HG03095 (cell line): ENCODE measurements around the gene DIP2C.
"Not testable (repeated sequence)": the region's sequence is repeated elsewhere in the genome, so short reads cannot be mapped to it uniquely, and the experiment has no call there.

Source experiments
- ATAC-seq: cut with Tn5 transposase; IDR thresholded peaks from one replicate; pipeline ENCODE4 v1.9.1; 2021; ENCODE audit warnings: moderate library complexity; ENCODE audit not compliant: unreplicated experiment

DIP2C gene

DNA sequence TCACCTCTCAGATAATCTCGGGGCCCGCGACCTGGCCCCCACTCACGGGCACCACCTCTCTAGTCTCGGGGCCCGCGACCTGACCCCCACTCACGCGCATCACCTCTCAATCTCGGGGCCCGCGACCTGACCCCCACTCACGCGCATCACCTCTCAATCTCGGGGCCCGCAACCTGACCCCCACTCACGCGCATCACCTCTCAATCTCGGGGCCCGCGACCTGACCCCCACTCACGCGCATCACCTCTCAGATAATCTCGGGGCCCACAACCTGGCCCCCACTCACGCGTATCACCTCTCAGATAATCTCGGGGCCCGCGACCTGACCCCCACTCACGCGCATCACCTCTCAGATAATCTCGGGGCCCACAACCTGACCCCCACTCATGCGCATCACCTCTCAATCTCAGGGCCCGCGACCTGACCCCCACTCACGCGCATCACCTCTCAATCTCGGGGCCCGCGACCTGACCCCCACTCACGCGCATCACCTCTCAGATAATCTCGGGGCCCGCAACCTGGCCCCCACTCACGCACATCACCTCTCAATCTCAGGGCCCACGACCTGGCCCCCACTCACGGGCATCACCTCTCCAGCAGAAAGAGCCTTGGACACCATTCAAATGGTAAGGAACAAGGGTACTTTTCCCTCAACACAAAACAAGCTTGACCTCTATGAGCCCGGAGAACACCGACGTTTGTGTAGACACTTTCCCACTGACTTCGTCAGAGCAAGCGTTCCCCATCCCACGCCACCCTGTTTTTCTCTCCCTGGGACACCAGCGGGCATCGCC is 104.8 kb downstream of the DIP2C start:
- not testable (repeated sequence) for ATAC-seq

DNA sequence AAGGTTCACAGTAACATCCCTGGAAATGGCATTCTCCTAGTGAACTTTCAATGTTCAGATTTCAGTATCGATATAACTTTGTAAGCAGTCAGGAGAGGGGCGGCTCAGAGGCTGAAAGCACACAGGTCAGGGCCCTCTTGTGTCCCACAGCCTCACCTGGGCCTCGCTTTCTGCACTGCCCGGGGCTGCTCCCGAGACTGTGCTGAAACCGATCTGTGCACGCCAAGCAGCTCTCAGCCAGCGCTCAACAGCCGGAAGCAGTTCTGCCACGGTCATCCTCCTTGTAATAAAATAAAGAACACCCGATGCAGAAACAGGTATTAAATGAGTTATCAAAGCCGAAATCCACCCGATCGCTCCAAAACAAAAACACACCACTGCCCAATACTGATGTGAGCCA is 106.0 kb downstream of the DIP2C start:
- no peak for ATAC-seq

GRCh38 chr10:581776-582330 is 107.6 kb downstream of the DIP2C start:
- ATAC-seq, result no peak

DNA sequence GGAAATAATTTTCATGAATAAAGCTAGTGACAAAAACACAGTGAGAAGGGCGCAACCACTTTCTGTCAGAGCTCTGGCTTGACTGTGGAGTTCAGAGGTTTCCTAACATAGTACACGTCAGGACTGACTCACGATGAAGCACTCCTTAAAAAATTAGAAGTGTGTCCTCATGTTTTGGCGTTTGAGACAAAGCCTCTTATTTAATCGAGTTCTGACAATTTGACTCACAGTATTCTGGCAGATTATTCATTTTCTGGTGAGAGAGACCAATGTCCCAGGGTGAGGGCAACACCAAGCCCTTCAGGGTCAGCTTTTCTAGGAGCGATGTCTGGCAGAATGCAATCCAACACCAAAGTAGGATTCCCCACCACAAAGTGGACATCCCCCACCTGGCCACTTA is 108.7 kb downstream of the DIP2C start:
- ATAC-seq, result no peak

- ATAC-seq, result no peak
Measured at GRCh38 chr10:576130-576465, 113.4 kb downstream of the DIP2C start.

DNA sequence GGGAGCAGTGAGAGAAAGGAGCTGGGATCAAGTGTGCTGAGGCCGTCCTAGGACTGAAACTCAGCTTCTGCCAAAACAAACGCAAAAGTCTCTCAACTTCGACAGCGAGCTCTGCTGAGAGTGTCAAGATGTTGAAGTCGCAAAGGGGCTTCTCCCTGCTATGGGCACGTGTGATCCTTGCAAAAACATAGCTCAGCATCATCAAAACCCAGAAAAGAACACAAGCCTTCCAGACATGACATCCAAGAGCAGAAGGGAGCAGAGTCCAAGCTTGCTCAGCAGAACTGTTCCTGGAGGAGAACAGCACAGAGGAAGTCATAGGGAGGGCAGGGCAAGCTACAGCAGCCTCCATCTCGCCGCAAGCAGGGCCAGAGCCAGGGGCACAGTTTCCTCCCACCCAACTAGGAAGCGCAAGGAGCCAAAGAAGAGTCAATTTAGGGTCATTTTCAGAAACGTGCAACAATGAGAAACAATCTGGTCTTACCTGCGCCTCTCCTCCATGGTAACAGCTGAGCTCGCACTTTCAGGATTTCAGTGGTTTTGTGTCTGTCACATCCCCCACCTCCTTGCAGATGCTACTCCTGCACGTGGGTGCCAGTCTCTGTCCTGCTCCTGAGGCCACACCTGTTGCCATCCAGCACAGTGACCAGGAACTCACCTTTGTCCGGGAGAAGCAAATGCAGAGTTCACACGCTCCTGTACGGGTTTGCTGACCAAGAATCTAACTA is 113.9 kb downstream of the DIP2C start:
- no peak for ATAC-seq

DNA sequence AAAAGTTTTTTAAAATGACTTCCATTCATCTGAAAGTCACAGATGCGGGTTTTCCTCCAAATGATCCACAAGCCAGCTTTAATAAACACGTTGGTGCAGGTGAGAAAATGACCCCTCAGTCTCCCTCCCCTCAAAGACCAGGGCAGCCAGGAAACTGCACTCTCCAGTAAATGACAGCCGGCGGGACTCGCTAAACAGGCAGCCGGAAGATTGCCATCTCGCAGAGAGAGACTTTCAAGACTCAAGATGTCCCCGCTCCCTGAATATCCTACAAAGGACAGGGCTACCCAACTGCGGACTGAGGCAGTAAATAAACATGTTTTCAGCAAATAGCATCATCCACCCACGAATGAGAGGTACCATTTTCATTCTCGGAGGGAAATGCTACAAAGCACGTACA is 116.8 kb downstream of the DIP2C start:
- ATAC-seq, result no peak

- ATAC-seq, result no peak
Measured at GRCh38 chr10:571688-572451, 117.6 kb downstream of the DIP2C start.

DNA sequence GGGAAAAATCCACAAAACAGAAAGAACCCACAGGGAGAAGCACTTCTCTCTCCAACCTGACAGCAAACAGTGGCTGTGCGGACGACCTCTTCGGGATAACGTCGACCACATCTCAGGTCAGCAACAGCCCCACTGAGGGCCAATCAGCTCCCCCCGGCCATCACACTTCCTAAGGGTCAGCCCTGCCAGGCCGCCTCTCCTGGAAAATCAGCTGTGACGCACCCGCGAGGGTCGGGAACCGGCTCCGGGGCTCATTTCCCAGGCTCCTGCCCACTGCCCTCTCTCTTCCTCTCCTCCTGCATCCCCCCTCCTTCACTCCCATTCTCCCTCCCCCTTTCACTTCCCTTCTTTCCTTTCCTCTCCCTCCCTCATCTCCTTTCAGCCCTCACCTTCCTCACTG is 118.3 kb downstream of the DIP2C start:
- no peak for ATAC-seq

DNA sequence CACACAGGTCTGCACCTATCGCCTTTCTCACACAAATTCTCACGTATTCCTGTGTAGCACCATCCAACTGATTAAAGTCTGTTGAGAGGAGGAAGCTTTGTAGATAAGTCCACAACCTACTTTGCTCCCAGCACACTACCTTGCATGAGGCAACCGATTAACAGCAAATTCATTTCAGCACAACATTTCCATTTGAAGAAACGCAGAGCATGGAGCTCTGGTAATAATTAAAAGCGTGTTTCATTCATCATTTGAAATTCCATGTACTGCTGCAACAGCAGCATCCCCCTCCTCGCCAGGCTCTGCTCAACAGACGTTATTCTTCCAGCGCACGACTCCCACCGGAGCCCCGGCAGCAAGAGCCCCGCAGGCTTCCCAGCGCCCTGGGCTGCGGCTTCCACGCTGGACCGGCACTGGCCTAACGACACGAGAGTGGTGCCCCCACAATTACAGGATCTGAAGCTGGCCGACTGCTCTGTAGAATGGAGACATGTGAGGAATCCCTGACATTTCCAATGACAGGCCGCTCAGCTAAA is 118.8 kb downstream of the DIP2C start:
- no peak for ATAC-seq

GRCh38 chr10:569961-570627 is 119.4 kb downstream of the DIP2C start:
- no peak for ATAC-seq

GRCh38 chr10:568848-569247 is 120.6 kb downstream of the DIP2C start:
- no peak for ATAC-seq

GRCh38 chr10:567869-568268 is 121.6 kb downstream of the DIP2C start:
- no peak for ATAC-seq

- ATAC-seq, result no peak
Measured at GRCh38 chr10:566241-566885, 123.1 kb downstream of the DIP2C start.

GRCh38 chr10:565676-566075 is 123.8 kb downstream of the DIP2C start:
- no peak for ATAC-seq

DNA sequence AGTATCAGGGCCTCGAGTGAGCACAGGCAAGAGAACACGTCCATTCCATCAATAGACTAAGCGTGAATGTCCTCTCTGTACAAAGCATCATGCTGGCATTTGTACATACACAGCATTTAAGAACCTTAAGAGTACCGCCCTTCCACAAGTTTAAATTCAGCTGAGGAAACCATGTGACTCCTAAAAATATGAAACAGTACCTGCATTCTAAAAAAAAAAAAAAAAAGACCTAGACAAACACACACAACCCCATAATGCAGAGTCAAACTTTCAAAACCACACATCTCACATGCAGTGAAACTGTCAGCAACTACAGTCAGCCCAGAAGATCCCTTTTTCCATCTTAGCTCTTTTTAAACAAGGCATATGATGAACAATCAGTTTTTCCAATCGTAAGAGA is 124.3 kb downstream of the DIP2C start:
- ATAC-seq, result no peak

DNA sequence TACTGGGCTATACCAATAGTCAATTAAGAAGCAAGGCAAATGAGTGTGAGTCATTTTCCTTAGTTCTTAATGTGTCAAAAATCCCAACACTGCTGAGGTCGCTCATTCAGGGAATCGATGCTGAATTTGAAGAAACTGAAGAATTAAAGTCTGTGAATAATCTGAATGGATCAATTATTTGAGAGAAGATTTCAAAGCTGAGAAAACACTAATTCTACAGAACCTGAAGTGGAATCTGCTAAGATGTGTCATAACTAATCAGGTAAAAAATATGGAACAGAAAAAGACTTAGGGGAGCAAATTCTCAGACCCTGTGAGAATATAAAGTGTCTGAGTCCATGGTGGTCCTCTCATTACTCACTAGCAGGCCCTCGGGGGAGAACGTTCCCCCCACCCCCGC is 125.6 kb downstream of the DIP2C start:
- ATAC-seq, result no peak

DNA sequence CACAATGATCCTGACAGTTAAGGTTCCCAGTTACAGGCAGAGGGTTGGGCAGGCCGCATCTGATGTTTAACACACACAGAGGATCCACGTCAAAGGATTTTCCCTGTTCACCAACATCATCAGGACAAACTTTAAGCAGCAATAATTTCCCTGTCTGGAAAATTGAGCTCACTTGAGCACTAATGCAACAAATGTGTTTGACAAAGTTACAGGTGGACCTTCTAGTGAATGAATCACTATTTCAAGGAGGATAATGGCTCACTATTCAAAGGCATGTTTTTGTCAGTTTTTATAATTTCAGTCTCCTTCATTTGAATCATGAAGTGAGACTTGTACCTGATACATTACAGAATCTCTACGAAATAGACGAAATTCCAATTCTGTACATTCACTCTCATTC is 127.3 kb downstream of the DIP2C start:
- no peak for ATAC-seq

GRCh38 chr10:561721-562120 is 127.7 kb downstream of the DIP2C start:
- no peak for ATAC-seq

DNA sequence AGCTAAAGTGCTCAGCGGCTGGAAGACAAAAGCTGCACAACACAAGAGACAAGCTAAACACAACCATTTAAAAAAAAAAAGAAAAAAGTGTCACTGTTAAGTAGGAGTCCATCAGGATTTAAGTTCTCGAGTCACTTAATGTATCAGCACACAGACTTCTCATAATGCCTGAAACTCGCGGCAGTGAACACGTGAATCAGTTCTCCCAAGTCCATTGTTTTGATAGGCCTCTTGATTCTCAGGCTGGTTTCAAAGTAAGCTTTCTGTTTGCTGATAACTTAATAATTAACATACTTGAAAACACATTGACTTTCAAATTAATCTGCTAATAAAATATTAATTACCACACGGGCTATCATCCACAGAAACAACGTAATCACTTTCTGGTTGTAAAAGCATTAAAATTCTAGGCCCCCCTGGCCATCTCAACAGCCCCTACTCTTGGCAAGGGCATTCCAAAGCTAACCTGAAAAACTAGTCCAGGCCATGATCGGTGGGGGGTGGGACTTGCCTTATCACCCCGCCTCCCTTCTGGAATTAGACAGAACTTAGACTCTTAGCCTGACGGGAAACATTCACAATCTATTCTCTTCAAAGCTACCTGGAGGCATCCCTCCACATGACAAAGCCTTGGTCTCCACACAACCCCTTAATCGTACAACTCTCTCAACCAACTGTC is 129.0 kb downstream of the DIP2C start:
- ATAC-seq, result no peak
